Hematopoietic multipotent progenitor cell treated with erythropoietin and hydrocortisone succinate and interleukin-3 and kit ligand, for 4 days (in vitro differentiated cells): Measurements from ENCODE around the gene CCDC6.

Experiments
- DNase-seq: peaks from one replicate; pipeline ENCODE4 v3.0.0-alpha.2; 2015

The CCDC6 gene

DNA sequence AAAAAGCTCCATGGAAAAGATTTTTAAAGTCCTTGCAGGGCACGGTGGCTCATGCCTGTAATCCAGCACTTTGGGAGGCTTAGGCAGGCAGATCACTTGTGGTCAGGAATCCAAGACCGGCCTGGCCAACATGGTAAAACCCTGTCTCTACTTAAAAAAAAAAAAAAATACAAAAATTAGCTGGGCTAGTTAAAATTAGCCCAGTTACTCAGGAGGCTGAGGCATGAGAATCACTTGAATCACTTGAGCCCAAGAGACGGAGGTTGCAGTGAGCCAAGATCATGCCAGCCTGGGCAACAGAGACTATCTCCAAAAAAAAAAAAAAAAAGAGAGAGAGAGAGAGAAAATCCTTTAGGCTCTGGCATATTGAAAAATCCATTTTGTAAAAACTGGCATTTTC lies 61.9 kb downstream of the CCDC6 start:
- DNase-seq: no peak

DNA sequence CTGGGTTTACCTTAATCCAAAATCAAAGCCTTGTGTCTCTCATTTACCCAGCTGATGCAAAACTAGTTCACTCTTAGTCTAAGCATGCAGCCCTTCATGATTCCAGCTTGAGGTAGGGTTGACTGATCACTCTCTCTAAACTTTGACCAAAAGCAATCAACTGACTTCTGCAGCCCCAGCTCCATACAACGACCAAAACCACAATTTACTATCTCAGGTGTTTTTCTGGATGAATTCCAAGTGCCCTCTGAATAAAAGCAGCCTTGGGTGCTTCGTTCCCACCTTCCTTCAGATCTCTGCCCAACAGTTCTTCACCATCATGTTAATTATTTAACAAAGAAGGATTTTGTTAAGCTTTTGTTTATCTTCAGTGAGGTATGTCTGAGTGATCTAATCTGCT lies 62.6 kb downstream of the CCDC6 start:
- no peak for DNase-seq

DNA sequence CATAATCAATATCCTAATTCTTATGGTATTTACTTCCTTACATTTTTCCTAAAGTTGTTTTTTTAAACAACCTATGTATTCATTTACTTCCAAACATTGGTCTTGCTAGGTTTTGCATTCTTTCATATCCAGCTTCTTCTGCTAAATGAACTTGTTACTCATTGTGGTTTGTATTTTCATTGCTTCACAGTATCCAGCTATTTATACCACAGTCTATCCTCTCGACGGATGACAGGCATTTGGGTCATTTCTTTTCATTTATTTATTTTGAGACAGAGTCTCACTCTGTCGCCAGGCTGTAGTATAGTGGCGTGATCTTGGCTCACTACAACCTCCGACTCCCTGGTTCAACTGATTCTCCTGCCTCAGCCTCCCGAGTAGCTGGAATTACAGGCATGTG lies 66.8 kb downstream of the CCDC6 start:
- peak; percentile 46 for DNase-seq

DNA sequence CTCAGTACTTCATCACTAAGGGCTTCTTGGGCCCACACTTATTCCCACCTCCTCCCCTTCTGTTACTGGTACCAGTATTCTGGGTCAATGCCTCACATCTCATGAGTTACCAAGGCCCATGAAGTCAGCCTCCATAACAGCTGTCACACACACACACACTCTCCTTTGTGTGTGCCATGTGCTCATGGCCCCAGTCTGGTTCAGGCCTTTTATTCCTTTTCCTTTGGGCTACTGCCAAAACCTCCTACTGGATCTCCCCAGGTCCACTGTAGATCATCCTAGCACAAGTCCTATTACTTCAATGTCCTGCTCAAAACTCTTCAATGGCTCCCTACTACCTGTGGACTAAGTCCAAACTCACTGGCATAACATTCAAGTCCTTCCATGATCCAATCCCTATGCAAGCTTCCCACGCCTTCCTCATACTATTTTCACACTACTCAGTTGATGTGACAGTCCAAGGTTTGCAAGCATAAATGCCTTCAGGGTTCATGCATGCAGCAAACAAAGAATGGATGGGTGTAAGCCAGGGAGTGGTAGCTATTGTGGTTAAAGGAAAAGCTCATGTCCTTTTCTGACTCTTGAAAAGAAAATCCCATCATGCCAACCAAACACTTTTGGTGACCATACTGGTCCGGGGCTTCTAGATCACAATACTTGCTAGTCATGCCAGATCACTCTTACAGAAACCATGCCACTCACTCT lies 68.1 kb downstream of the CCDC6 start:
- DNase-seq: no peak

DNA sequence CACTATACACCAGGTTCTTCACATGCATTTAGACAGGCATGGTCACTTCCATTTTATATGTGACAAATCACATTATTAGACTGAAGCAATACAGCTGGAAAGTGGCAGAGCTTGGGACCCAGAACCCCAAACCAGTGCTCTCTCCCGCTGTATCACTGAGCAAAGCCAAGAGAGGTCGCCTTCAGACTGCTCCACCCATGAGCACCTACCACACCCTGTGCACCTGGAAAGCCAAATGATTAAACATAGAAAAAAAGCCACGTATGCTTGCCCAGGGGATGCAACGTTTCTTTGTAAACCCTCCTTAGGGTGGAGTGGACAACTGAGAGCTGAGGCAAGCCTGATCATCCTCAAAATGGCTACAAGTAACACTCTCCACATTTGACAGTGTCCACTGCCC lies 72.5 kb downstream of the CCDC6 start:
- DNase-seq: no peak

DNA sequence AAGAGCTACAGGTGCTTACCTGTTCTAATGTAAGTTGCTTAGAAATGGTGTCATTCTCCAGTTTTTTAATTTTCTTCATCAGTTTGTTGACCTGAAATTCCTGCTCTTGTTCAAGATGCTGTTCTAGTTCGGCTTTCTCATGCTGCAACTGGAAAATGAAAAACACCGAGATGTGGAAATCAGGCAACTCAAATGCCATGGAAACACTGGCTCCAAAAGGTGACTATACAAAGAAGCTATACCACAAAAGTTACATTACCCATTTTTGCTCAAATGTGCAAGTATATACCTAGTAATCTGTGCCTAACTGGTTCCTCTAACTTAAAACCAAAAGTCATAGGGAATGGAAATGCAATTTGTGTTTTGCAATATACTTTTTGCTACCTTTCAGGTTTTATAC lies 73.8 kb downstream of the CCDC6 start:
- DNase-seq: no peak

DNA sequence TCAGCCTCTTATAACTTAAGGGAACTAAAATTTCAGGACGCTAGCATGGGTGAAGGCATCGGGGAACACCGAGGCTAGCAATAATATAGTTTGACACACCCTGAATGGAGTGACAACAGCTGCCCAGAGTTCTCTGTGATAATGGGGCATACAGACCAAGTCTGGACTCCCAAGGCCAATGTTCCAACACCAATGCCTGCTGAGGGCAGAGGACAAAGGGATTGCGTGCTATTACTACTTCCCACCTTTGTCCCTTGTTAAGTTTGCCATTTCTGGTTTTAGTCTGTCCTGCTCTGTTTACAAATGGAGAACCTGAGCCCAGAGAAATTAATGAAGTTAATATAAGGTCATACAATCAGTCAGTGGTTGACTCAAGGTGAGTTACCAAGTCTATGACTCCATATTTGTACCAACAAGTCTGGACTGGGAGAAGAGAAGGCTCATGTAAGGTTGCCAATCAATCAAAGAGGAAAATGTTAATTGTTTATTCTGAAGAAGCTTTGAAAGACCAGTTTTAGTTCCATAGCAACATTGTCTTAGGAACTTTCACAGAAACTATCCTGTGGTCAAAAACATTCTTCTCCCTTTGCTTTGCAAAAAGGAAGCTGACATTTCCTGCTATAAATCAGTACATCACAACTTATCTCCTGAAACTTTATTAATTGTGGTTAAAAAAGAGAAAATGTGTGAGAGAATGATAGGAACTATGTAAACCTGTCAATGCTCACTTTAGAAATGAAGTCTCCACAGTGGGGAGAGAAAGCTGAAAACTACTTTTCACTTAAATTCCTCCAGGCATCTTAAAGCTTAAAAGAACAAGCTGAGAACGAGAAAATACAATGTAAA lies 74.5 kb downstream of the CCDC6 start:
- peak; percentile 81 for DNase-seq

DNA sequence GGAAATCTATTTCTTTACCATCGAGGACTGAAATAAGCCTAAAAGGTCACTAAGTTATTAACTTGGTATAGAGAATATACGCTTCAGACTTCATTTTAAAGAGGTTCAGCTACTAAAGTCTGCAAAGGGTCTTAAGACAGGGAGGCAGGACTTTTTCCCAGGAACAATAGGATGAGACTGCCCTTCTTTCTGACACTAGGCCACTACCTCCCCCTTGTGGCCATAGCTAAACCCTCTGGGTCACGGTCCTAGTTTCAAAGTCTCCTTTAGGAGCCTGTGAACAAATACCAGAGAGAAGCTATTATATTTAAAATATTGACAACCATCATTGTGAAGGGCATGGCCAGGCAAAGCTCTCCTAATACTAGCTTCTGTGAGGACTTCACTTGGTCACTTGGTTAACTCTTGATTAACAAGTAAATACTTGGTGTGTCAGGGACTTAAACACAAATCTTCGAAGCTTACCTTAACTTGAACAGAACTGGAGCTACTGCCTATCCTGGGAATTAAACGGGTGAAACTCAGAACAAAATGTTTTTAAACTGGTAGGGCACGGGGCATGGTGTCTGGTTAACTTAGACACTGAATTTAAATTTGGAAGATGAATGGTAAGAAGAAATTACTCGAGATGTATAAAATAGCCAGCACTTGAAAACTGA lies 75.6 kb downstream of the CCDC6 start:
- DNase-seq: peak; percentile 75

DNA sequence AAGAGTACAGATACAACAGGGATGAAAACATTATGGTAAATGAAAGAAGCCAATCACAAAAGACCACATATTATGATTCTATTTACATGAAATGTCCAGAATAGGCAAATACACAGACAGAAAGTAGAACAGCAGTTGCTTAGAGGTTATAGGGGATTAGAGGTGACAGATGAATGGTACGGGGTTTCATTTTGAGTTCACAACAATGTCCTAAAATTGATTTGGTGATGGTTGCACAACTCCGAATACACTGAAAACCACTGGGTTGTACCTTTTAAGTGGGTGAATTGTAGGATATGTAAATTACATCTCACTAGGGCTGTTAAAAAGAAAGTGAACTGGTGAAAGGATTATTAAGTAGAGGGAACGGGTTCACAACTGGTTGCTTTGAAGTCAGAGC lies 76.8 kb downstream of the CCDC6 start:
- DNase-seq: no peak

DNA sequence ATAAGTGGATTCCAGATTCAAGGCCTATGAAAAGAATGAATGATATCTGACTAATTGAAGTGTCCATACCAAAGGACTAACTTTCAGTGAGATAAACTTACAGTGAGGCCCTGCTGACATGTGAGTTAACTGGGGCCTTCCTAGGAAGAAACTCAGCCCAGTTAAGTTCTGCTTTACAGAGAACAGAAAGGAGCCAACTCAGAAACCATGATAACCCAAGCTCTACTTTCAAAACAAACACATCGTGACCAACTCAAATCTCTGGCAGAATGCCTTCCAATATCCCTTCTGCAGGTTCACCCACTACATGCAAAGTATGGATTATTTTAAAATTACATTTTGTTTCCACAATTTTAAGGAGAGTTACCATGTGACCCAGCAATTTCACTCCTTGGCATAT lies 77.3 kb downstream of the CCDC6 start:
- peak; percentile 29 for DNase-seq

DNA sequence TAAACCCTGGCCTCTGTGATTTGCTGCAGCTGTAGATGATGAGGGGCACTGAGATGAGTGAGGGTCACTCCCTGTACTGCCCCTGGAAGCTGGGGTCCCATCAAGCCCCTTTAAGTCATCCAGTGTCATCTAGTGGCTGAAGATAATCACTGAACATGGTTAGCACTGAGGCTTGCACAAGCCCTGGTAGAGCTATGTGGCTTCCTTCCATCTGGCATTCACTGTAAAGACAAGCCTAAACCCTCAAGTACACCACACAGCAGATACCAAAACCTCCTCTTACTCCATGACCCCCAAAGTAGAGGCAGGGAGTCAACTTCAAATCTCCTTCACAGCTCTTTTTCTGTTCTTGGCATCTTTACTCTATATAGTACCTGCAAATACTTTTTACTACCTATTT lies 80.4 kb downstream of the CCDC6 start:
- peak; percentile 36 for DNase-seq

DNA sequence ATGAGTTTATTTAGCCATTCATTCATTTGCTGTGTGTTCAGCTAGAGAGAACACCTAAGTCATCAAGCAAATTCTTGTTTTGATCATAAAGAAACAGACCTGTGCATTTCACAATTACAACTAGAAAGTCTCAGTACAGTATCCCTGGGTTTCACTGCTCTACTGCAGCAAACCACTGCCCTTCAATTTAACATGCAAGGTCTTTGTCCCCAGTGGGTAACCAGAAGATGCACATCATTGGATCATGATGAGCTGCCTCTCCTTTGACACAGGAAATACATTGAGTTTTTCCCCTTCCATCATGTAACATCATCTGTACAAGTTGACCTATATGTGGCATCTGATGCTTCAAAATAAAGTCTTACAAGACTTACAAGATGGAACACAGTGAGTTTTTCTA lies 82.6 kb downstream of the CCDC6 start:
- DNase-seq: no peak

DNA sequence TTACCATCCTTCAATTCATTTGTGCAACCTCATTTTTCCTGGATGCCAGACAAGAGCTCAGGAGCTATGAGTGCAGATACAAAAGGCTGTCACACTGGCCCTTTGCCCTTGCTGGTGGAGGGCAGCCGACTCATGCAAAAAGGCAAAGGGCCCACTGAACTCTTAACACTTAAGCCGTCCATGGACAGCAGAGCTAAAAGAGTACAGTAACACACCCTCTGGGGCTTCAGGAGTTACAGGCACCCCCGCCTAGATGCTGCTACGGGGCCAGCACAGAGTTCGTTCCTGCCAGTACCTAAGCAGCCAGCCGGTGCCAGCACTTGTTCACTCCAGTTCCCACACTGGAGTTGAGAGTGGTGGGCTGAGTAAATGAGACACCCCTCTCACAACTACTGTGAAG lies 83.2 kb downstream of the CCDC6 start:
- no peak for DNase-seq

DNA sequence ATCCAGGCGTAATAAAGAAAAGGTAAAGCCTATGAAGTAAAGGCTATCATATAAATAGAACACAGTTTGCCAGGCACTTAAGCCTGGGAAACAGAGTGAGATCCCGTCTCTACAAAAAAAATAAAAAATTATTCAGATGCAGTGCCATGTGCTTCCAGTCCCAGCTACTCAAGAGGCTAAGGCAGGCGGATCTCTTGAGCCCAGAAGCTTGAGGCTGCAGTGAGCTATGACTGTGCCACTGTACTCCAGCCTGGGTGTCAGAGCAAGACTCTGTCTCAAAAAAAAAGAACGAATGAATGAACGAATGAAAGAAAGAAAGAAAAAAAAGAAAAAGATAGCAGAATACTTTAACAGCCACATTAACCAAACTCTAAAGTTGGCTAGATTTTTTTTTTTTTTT lies 85.9 kb downstream of the CCDC6 start:
- no peak for DNase-seq

DNA sequence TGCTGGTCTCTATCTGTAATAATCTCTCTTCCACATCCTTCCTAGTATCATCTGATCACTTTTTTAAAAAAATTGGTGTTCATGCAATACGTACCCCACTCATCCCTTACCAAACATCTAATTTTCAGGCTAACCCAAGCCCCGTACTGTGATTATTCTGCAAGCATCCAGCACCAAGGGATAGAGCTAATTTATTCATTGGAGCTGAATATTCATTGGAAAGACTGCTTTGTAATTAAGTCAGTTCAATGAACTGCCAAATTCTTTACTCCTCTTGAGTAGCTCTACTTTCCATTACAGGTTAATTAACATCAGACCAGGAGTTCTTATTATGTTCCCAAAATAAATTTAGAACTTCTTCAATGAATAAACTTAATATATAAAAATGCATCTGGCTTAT lies 86.7 kb downstream of the CCDC6 start:
- no peak for DNase-seq

DNA sequence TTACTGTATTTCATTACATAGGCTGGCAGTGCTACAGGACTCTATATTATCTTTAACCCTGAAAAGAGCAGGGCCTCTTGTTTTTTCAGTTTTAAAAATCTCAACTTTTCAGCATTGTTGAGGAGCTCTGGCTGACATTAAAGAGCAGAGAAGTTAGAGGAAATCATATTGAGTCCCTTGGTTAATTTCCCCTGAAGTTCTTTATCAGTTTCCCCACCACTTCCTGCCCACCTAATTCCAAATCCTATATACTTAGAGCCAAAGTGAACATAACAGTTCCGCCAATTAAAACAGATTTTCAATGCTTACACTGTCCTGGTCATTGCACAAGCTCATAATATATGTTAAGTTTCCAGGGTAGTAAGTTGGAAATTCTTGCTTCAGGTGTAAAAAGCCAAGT lies 87.1 kb downstream of the CCDC6 start:
- no peak for DNase-seq

DNA sequence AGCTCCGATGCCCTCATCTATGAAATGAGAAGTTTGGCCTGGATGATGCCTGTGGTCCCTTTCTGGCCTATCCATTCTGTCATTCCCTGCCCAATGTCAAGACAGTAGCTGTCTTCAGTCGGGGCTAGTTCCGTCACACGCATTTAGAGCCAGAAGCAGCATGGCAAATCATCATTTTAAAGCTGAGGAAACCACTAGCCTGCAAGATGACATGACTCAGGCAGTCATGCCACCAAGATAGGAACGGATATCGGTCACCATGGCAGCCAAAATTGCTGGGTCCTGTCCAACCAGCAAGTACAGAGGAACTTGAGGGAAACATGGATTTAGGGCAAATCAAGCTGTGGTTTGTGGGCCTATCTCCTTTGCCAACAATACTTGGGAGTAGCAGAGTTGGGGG lies 88.6 kb downstream of the CCDC6 start:
- peak; percentile 93 for DNase-seq

DNA sequence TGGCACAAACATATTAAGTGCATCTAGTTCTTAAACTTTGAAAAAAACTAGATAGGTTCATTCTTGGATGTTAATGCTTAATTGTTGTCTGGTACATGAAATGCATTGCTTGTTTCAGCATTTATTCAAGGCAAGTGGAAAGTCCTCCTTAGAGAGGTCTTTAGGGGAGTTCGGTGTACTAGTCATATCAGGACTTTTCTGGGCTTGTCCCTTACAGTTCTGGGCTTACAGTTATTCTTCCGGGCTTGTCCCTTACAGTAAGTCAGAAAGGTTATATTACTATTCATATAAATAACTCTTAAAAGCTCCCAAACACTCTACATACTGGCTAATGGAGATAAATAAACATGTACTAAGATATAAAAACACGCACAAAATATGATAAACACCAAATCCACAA lies 91.5 kb downstream of the CCDC6 start:
- no peak for DNase-seq

DNA sequence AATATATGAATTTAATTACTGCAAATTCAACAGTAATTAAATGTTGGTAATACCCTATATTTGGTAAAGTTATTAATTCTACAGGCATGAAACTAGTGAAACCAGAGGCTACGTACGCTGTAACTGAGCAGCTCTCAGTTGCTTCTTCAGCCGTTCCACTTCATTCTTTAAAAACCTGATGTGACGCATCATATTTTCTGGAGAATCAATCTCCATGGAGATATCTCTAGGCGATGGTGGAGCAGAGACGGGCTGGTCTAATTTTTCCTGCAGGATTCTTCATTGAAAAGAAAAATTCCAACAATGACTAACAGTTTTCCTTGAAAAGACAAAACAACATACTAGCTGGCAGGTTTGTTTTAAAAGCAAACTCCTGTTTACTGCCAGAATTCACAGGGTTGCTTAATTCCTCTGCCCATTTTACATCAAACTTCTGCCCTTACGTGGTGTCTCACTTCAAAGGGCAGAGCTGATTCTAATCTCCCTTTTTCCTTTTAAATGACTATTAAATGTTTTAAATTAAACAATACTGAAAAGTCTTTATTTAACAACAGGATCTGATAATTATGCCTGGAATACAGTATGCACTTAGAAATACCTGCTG lies 93.7 kb downstream of the CCDC6 start:
- no peak for DNase-seq

DNA sequence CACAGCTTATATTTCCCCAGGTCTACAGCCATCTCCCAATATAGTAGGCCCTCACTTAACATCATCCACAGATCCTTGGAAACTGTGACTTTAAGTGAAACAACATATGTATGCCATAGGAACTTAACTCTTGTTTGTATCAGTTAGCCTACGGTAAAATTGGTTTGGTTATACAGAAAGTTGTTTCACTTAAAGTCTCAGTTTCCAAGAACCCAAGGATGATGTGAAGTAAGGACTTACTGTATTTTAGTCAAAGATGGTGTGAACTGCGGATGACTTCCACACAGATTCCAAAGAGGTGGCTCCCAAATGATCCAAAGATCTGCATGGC lies 96.7 kb downstream of the CCDC6 start:
- no peak for DNase-seq

DNA sequence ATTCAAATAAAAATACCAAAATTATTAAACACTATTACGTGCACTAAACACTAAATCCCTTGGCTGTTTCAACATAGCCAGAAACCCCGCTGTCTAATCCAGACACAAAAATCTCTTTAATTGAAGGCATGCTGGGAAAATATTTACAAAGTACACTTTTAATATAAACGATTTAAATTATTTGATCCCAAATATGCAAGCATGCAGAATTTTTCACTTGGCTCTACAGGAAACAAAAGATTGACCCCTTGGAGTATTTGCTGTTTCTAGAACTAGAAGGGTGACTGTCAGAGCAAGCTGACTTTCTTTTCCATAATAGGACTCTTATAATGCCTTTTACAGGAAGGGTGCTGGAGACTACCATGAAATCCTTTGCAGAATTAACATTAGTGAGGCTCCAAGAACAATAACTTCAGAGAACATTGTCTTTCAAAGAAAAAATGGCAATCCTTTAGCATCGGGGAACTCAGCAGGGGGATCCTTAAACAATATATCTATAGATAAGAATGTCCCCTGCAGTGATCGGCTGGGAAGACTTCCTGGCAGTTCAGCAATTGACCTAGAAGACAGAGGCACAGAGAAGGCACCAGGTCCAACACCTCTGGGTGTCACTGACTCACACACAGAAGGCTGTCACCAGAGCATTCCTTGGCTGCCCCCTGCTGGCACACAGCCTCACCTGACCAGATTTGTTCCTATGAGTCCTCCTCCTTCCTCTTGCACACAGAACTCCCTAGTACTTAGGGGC lies 97.3 kb downstream of the CCDC6 start:
- DNase-seq: peak; percentile 86

DNA sequence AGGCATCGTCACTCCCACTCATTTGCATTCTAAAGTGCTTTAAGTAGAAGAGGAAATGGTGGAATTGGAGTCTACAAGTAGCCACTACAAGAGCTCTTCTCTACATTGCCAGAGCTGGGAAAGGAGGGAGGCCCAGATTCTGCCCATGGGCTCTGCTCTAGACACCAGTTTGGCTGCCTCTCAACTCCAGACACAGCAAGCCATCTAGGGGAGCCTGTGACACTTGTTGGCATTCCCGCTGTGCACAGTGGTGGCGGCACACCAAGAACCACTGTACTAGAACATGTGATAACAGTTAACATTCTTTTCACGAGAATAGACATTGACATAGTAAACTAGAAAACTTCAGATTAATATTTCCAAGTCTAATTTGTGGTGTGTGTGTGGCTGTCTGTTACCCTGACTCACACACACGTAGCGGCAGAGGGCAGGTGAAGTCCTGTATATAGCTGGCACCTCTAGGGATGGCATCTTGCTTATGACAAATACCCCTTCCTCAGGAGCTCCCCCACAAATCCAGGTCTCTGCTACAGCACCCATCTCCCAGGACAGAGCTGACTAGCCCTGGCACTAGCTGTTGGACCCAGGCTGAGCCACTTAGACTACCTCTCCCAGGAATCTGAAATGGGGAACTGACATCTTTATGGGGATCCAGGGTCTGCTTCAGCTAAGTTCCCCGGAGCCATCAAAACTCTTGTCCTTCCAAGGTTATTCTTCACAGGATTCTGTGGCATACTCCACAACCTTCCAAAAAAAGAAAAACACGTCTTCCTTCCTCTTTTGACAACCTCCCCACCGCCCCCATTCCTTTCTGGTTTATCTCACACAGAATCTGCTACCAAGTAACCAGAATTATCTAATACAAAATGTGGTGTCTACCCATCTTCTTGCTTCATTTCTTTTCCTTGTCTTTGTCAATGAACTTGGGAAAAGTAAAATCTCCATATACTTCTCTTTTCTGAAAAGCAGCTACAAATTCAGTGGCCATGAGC lies 98.4 kb downstream of the CCDC6 start:
- DNase-seq: no peak
